Testis (tissue), 2 donors: ENCODE data around the gene EHF.

ENCODE experiments used
- CTCF ChIP-seq, 3 experiments: fragments of 450-650 bp in 2 of 3; fragments of 200-600 bp in 1 of 3; sonication (generic) in 1 of 3; IDR thresholded peaks; one replicate each; pipeline ENCODE4 v1.5.1; 2016 to 2019; ENCODE audit warnings: antibody characterized with exemption in 3 of 3, mild to moderate bottlenecking in 2 of 3, moderate library complexity in 1 of 3
- POLR2A ChIP-seq: fragments of 450-650 bp; IDR thresholded peaks from one replicate; pipeline ENCODE4 v1.6.1; 2017; ENCODE audit warnings: antibody characterized with exemption, mild to moderate bottlenecking, moderate library complexity

DNA sequence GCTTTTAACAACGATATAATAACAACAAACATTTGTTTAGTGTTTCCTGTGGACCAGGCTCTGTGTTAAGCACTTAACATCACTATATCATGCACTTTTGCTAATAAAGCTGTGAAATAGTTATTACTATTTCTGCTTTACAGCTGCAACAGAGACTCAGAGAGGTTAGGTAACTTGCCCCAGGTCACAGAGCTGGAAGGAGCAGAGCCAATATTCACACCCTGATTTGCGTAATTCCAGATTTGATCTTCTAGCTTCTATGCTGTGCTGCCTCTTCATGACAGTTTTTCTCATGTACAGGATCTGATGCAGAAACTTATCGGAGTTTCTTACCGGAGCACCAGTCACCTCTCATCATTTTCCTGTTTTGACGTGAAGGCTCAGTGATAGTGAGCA, 33.6 kb upstream of the EHF start:
- TF ChIP-seq CTCF (IDR thresholded peaks at IDR 0.05) = no peak
- no peak for TF ChIP-seq POLR2A
